HepG2 (cell line): ENCODE data around the gene UBC. TPM values are rescaled to one million over a fixed set of nuclear protein-coding genes. Genes with fewer than 3 reads are reported as not detected.

Experiments
- CENPT ChIP-seq: sonication (generic); formaldehyde crosslinking; IDR thresholded peaks from 2 replicates; pipeline ENCODE4 v1.8.0; 2022; ENCODE audit warnings: low read depth, mild to moderate bottlenecking, moderate library complexity, missing genetic modification reagents
- CREB3 ChIP-seq: sonication (generic); formaldehyde crosslinking; IDR thresholded peaks from 2 replicates; pipeline ENCODE4 v1.5.0; 2020; ENCODE audit warnings: missing genetic modification reagents
- DBP ChIP-seq: sonication (generic); formaldehyde crosslinking; IDR thresholded peaks from 2 replicates; pipeline ENCODE4 v1.4.0; 2020; ENCODE audit warnings: missing genetic modification reagents; ENCODE audit errors: not compliant biosample characterization
- E2F2 ChIP-seq: sonication (generic); formaldehyde crosslinking; IDR thresholded peaks from 2 replicates; pipeline ENCODE4 v1.4.0; 2020; ENCODE audit warnings: missing genetic modification reagents, borderline replicate concordance
- GLMP ChIP-seq: sonication (generic); formaldehyde crosslinking; IDR thresholded peaks from 2 replicates; pipeline ENCODE4 v1.9.0; 2021; ENCODE audit warnings: missing genetic modification reagents, mild to moderate bottlenecking, borderline replicate concordance
- IKZF1 ChIP-seq: fragments of 450-650 bp; IDR thresholded peaks from 2 replicates; pipeline ENCODE4 v1.7.1; 2016
- PRDM10 ChIP-seq: sonication (generic); formaldehyde crosslinking; IDR thresholded peaks from 2 replicates; pipeline ENCODE4 v1.4.0; 2020; ENCODE audit warnings: low read depth, missing genetic modification reagents
- SAP130 ChIP-seq: IDR thresholded peaks from 2 replicates; pipeline ENCODE4 v1.6.1; 2016; ENCODE audit warnings: low read depth
- SUZ12 ChIP-seq: fragments of 150-350 bp; IDR thresholded peaks from 2 replicates; pipeline ENCODE4 v1.6.1; 2014; ENCODE audit warnings: low read depth, low read length
- TCF7L2 ChIP-seq: IDR thresholded peaks from 2 replicates; pipeline ENCODE4 v1.6.1; 2011; ENCODE audit warnings: mild to moderate bottlenecking, low read depth, low read length, moderate library complexity
- THRA ChIP-seq: sonication (generic); formaldehyde crosslinking; IDR thresholded peaks from 2 replicates; pipeline ENCODE4 v1.4.0; 2020; ENCODE audit warnings: missing genetic modification reagents, borderline replicate concordance
- ZBTB2 ChIP-seq: sonication (generic); formaldehyde crosslinking; IDR thresholded peaks from 2 replicates; pipeline ENCODE4 v1.8.0; 2022; ENCODE audit warnings: low read depth, missing genetic modification reagents
- ZKSCAN8 ChIP-seq: IDR thresholded peaks from 2 replicates; pipeline ENCODE4 v1.6.1; 2016; ENCODE audit warnings: borderline replicate concordance, missing genetic modification reagents, missing compliant biosample characterization
- ZNF274 ChIP-seq: sonication (generic); formaldehyde crosslinking; IDR thresholded peaks from 2 replicates; pipeline ENCODE4 v1.5.1; 2020; ENCODE audit warnings: mild to moderate bottlenecking, missing genetic modification reagents
- ZNF570 ChIP-seq: sonication (generic); formaldehyde crosslinking; IDR thresholded peaks from 2 replicates; pipeline ENCODE4 v1.4.0; 2020; ENCODE audit warnings: mild to moderate bottlenecking, missing genetic modification reagents, borderline replicate concordance
- polyA plus RNA-seq, 8 experiments: library from polyadenylated mRNA; depleted of rRNA in 3 of 8; stranded (reverse) in 7 of 8; unstranded in 1 of 8; fragments of >200 nt; fragmentation: Illumina TruSeq in 4 of 8; extraction: Trizol in 4 of 8; gene quantifications; 2 replicates each; pipeline versions ENCODE4 v1.2.1 to v1.2.3, GENCODE V29; 2011 to 2016; ENCODE audit warnings: low read depth in 4 of 8, missing spikeins in 1 of 8, mixed read lengths in 1 of 8; ENCODE audit not compliant: insufficient read depth in 1 of 8
- total RNA-seq, 5 experiments: library from RNA; depleted of rRNA; stranded (reverse); fragments of >200 nt; fragmentation: Illumina TruSeq; extraction: Trizol; gene quantifications; 2 replicates each; pipeline ENCODE4 v1.2.3, GENCODE V29; 2016; ENCODE audit warnings: low read depth in 1 of 5

Gene UBC
- total and polyA plus RNA-seq, 2 of the 13 experiments (the other 11 are each of a cell fraction or from before 2014, with no cell fraction given): 805 to 1,432 TPM

GRCh38 chr12:124904306-124905098, 9.9 kb downstream of the UBC start (continued):
- TF ChIP-seq ZNF570 (CRISPR knock-in tag): no peak
- 0 out of 2 replicates have a peak, but pooled peaks have one; percentile 51 for TF ChIP-seq CREB3 (CRISPR knock-in tag)
- TF ChIP-seq SUZ12: no peak
- TF ChIP-seq SAP130 (CRISPR knock-in tag): peak; percentile 87
- TF ChIP-seq CENPT (CRISPR knock-in tag): no peak
- no peak for TF ChIP-seq DBP (CRISPR knock-in tag)
- no peak for TF ChIP-seq GLMP
- TF ChIP-seq PRDM10 (CRISPR knock-in tag): 0 out of 2 replicates have a peak, but pooled peaks have one; percentile 41
- no peak for TF ChIP-seq ZNF274 (CRISPR knock-in tag)
- no peak for TF ChIP-seq TCF7L2
- no peak for TF ChIP-seq THRA (CRISPR knock-in tag)
- peak; percentile 36; the same call in 1 of the 2 replicates for TF ChIP-seq ZKSCAN8 (CRISPR knock-in tag)
- no peak for TF ChIP-seq IKZF1
- no peak for TF ChIP-seq E2F2
- no peak for TF ChIP-seq ZBTB2
